WERI-Rb-1 (cell line): Measurements from ENCODE around the gene PITPNC1.

Experiments used
- DNase-seq: peaks from one replicate; pipeline ENCODE4 v3.0.0-alpha.2; 2020
- H3K27ac ChIP-seq: fragments of 250-450 bp; sonication (Bioruptor Pico); 2 replicates; pipeline ENCODE4 v1.5.1; 2020; ENCODE audit warnings: mild to moderate bottlenecking, moderate library complexity
- H3K27me3 ChIP-seq: fragments of 250-450 bp; sonication (Bioruptor Pico); 2 replicates; pipeline ENCODE4 v1.5.1; 2021; ENCODE audit warnings: mild to moderate bottlenecking, low read depth, moderate library complexity; ENCODE audit not compliant: insufficient read depth, severe bottlenecking
- H3K36me3 ChIP-seq: fragments of 250-450 bp; sonication (Bioruptor Pico); 2 replicates; pipeline ENCODE4 v1.5.1; 2020; ENCODE audit warnings: mild to moderate bottlenecking, moderate library complexity
- H3K4me3 ChIP-seq: 2 replicates; pipeline ENCODE4 v1.5.1; 2011; ENCODE audit warnings: low read depth, mild to moderate bottlenecking, control low read depth, low read length
- H3K9me3 ChIP-seq: fragments of 250-450 bp; sonication (Bioruptor Pico); 2 replicates; pipeline ENCODE4 v1.5.1; 2021; ENCODE audit warnings: mild to moderate bottlenecking, moderate library complexity; ENCODE audit not compliant: severe bottlenecking
- TF ChIP-seq, protein P1 (sequence below): IDR thresholded peaks from 2 replicates; pipeline ENCODE4 v1.5.1; 2011; ENCODE audit warnings: low read depth, mild to moderate bottlenecking, control low read depth, inconsistent platforms, low read length

PITPNC1 gene

DNA sequence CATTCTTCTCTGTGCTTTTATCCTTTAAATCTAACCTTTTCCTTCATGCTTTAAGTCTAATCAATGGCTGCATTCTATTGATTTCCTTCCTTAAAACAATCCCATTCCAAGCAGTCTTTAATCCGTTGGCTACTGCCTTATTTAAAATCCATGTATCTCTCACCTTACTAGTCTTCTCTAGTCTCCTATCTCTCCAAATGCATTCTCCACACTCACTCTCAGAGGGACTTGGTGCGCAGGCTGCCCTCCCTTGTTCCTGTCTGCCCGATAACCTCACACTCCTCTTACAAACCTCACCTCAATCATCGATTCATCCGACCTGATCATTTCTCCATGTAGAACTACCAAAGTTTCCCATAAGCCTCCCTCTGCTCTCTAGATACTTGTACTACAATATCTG lies 33.8 kb upstream of the PITPNC1 start:
- H3K36me3 ChIP-seq, result peaks cover 92% of the 10 kb centered on the region
- no peaks in the 10 kb centered on the region for H3K27me3 ChIP-seq
- TF ChIP-seq, protein P1, sequence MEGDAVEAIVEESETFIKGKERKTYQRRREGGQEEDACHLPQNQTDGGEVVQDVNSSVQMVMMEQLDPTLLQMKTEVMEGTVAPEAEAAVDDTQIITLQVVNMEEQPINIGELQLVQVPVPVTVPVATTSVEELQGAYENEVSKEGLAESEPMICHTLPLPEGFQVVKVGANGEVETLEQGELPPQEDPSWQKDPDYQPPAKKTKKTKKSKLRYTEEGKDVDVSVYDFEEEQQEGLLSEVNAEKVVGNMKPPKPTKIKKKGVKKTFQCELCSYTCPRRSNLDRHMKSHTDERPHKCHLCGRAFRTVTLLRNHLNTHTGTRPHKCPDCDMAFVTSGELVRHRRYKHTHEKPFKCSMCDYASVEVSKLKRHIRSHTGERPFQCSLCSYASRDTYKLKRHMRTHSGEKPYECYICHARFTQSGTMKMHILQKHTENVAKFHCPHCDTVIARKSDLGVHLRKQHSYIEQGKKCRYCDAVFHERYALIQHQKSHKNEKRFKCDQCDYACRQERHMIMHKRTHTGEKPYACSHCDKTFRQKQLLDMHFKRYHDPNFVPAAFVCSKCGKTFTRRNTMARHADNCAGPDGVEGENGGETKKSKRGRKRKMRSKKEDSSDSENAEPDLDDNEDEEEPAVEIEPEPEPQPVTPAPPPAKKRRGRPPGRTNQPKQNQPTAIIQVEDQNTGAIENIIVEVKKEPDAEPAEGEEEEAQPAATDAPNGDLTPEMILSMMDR, result no peak
- H3K9me3 ChIP-seq, result peaks cover 3% of the 10 kb centered on the region
- DNase-seq, result no peak
- no peak overlapping the region for H3K27ac ChIP-seq
- no peak overlapping the region for H3K4me3 ChIP-seq

DNA sequence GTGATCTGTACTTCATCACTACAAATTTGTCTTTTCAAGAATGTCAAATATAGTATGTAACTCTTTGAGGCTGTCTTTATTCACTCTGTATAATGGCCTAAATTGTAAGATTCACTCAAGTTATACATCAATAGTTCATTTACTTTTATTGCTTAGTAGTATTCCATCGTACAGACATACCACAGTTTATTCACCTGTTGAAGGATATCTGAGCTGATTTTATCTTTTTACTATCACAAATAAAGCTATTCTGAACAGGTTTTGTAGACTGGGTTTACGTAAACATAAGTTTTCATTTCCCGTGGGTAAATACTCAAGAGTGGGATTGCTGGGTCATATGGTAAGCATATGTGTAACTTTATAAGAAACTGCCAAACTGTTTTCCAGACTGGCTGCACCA lies 29.3 kb upstream of the PITPNC1 start:
- Histone ChIP-seq H3K27me3 (no peaks in the 10 kb centered on the region), H3K27ac (no peak overlapping the region), H3K36me3 (peaks cover 95% of the 10 kb centered on the region), H3K9me3 (peaks cover 3% of the 10 kb centered on the region), H3K4me3 (no peak overlapping the region)
- no peak for DNase-seq
- TF ChIP-seq, protein P1, result no peak

DNA sequence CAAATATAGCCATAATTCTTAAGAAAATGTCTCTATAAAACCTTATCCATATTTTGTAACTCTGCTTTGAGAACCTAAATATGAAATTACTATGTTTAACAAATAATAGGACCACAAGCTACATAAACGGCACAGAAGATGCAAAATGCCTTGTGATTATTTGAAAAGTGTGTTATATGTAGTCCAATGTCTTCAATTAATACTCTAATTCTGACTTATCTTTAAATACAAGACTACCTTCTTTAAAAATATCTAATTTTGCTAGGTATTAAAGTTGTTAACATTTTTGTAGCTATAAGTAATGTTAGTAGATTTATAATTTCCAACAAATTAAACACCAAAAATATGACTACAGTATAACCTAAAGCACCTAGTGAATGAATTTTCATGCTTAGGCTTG lies 27.7 kb upstream of the PITPNC1 start:
- TF ChIP-seq, protein P1, result no peak
- no peak for DNase-seq
- H3K27ac ChIP-seq, result no peak overlapping the region
- peaks cover 3% of the 10 kb centered on the region for H3K9me3 ChIP-seq
- no peak overlapping the region for H3K4me3 ChIP-seq
- H3K36me3 ChIP-seq, result peaks cover 96% of the 10 kb centered on the region
- no peaks in the 10 kb centered on the region for H3K27me3 ChIP-seq

DNA sequence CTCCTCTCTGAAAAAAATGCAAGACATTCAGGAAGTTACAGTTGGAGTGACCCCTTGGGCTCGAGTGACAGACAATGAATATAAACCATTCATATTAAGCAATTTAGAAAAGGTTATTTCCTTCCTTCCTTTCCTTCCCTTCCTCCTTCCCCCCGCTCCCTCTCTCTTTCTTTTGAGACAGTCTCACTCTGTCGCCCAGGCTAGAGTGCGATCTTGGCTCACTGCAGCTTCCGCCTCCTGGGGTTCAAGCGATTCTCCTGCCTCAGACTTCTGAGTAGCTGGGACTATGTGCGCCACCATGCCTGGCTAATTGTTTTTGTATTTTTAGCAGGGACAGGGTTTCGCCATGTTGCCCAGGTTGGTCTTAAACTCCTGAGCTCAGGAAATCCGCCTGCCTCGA lies 23.9 kb upstream of the PITPNC1 start:
- DNase-seq, result no peak
- Histone ChIP-seq H3K27ac (no peak overlapping the region), H3K9me3 (no peaks in the 10 kb centered on the region), H3K4me3 (no peak overlapping the region), H3K27me3 (no peaks in the 10 kb centered on the region), H3K36me3 (peaks cover 94% of the 10 kb centered on the region)
- TF ChIP-seq, protein P1, result no peak

DNA sequence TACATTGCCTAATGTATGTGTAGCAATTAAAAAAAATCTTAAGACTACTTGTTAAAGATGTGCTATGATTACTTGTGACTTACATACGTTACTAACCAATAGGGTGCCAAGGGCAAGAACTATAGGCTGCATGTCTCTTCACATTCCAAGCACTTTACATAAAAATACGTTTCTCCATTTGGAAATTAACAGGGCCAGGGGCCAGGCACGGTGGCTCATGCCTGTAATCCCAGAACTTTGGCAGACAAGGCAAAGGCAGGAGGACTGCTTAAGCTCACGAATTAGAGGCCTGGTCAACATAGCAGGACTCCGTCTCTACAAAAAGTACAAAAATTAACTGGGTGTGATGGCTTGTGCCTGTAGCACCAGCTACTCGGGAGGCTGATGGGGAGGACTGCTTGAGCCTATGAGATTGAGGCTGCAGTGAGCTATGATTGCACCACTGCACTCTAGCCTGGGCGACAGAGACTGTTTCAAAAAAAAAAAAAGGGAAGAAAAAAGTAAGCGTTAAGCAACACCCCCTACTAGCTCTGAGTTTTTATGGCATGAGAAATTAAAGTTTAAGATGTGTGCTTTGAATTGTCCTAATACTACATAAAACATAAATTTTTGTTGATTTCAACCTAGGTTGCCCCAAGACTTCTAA lies 23.0 kb upstream of the PITPNC1 start:
- Histone ChIP-seq H3K36me3 (peaks cover 92% of the 10 kb centered on the region), H3K4me3 (no peak overlapping the region), H3K9me3 (no peaks in the 10 kb centered on the region), H3K27ac (no peak overlapping the region), H3K27me3 (no peaks in the 10 kb centered on the region)
- TF ChIP-seq, protein P1, result no peak
- no peak for DNase-seq

DNA sequence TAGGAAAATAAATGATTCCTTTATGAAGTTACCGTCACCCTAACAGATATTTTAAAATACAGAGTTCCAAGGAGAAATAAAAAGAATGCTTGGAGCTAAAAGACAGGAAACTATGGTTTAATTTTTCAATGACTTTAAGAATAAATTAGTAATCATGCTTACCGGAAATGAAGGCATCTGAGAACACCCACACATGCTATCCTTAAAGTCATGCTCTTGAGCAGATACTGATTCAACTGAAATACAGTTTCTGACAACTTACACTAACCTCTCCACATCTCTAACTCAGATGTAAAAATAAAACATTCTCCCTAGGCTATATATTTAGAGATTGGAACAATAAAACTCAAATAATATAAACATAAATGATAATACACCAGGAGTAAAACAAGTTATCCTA lies 18.5 kb upstream of the PITPNC1 start:
- no peak overlapping the region for H3K27ac ChIP-seq

More for the DNA sequence above, 18.5 kb upstream of the PITPNC1 start:
- Histone ChIP-seq H3K27me3 (no peaks in the 10 kb centered on the region), H3K4me3 (no peak overlapping the region), H3K36me3 (peaks cover 83% of the 10 kb centered on the region), H3K9me3 (no peaks in the 10 kb centered on the region)
- no peak for DNase-seq
- TF ChIP-seq, protein P1, result no peak
